Ishikawa (cell line): ENCODE results near the gene HOXC9.

Experiments
- CEBPB ChIP-seq: IDR thresholded peaks from 2 replicates; pipeline ENCODE4 v1.6.1; 2012
- CREB1 ChIP-seq: IDR thresholded peaks from 2 replicates; pipeline ENCODE4 v1.6.1; 2012; ENCODE audit warnings: low read depth
- EGR1 ChIP-seq: IDR thresholded peaks from 2 replicates; pipeline ENCODE4 v1.6.1; 2012
- EP300 ChIP-seq: IDR thresholded peaks from 2 replicates; pipeline ENCODE4 v1.6.1; 2012; ENCODE audit warnings: borderline replicate concordance
- FOXM1 ChIP-seq: IDR thresholded peaks from 2 replicates; pipeline ENCODE4 v1.6.1; 2012; ENCODE audit warnings: low read depth, borderline replicate concordance
- NFIC ChIP-seq: IDR thresholded peaks from 2 replicates; pipeline ENCODE4 v1.6.1; 2012
- RAD21 ChIP-seq: IDR thresholded peaks from 2 replicates; pipeline ENCODE4 v1.6.1; 2012; ENCODE audit warnings: low read depth
- TAF1 ChIP-seq: IDR thresholded peaks from 2 replicates; pipeline ENCODE4 v1.6.1; 2012; ENCODE audit warnings: low read depth, mild to moderate bottlenecking
- TCF12 ChIP-seq: IDR thresholded peaks from 2 replicates; pipeline ENCODE4 v1.6.1; 2012; ENCODE audit warnings: low read depth
- TEAD4 ChIP-seq: IDR thresholded peaks from 2 replicates; pipeline ENCODE4 v1.6.1; 2012
- YY1 ChIP-seq: IDR thresholded peaks from 2 replicates; pipeline ENCODE4 v1.6.1; 2012; ENCODE audit warnings: low read depth
- ZBTB7A ChIP-seq: IDR thresholded peaks from 2 replicates; pipeline ENCODE4 v1.6.1; 2012; ENCODE audit warnings: low read depth
- TF ChIP-seq, protein P1 (sequence below): IDR thresholded peaks from 2 replicates; pipeline ENCODE4 v1.6.1; 2012
- TF ChIP-seq, protein P2 (sequence below): IDR thresholded peaks from 2 replicates; pipeline ENCODE4 v1.6.1; 2012
- TF ChIP-seq, protein P3 (sequence below): IDR thresholded peaks from 2 replicates; pipeline ENCODE4 v1.6.1; 2012; ENCODE audit warnings: low read depth, mild to moderate bottlenecking

Gene HOXC9

DNA sequence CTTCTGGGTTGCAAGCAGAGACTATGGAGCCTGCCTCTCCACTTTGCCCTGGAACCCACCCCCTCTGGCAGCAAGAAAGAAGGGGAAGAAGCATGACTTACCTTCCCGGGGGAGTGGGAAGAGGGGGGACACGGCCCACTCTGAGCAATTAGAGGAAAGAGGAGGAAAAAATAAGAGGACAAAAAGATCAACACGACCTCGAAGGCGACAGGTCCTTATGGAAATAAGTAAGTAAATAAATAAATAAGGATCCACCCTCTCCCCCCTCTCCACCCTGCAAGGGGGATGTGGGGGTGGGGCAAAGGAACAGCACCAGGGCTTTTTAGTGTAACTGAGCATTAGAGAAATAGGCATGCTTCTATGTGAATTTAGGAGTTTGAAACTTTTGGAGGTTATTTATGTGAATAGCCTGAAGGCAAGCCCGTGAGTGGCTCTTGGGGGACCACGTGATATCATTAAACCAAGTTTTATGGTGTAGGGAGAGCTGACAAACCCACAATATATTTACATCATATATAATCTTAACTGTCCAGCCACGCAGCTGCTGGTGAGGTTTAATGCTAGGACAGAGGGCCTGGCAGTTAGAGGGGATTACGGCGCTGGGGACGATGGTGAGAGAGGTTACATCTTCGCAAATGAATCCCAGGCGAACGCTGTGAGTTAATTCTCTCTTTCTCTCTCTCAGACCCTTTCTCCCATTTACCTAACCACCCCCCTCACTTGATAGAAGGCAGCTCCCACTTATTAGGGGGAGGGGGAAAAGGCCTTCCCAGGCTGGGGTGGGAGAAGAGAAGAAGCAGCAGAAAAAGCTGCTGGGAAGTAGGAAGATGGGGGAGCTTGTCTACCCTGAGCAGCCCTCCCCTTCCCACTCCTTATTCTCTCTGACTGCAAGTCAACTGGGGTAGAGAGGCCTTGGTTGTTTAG, 37.7 kb downstream of the HOXC9 start:
- TF ChIP-seq CEBPB: no peak
- no peak for TF ChIP-seq TEAD4
- TF ChIP-seq, protein P1, sequence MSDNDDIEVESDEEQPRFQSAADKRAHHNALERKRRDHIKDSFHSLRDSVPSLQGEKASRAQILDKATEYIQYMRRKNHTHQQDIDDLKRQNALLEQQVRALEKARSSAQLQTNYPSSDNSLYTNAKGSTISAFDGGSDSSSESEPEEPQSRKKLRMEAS: no peak
- TF ChIP-seq TAF1: no peak
- no peak for TF ChIP-seq EGR1
- TF ChIP-seq, protein P2, sequence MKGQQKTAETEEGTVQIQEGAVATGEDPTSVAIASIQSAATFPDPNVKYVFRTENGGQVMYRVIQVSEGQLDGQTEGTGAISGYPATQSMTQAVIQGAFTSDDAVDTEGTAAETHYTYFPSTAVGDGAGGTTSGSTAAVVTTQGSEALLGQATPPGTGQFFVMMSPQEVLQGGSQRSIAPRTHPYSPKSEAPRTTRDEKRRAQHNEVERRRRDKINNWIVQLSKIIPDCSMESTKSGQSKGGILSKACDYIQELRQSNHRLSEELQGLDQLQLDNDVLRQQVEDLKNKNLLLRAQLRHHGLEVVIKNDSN: no peak
- no peak for TF ChIP-seq ZBTB7A
- TF ChIP-seq EP300: no peak
- TF ChIP-seq NFIC: no peak
- no peak for TF ChIP-seq CREB1
- no peak for TF ChIP-seq RAD21

DNA sequence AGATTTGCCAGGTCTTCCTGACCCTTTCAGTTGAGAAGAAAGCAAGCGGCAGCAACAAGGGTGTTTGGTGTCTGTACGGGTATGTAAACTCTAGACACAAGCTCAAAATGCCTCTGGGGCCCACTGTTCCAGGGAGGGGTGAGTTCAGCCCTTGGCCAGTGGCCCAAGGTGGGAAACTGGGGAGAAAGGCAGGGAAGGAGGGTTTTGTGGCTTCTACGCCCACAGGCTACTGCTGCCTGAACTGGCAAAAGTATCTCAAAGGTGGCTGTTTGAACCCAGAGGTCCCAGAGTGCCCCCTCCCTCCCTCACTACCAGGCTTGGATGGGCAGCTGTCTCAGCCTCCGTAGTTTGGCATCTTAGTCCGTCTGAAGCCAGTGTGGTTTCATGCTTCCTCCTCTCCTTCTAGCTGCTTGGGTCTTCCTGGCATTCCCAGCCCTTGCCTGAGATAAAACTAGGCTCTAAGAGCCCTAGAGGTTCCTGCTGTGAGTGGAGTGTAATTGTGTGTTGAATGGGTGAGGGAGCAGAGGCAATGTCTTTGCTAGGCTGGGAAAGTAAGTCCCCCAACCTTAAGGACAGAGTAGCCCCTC, 38.4 kb downstream of the HOXC9 start:
- TF ChIP-seq TAF1 (no peak), FOXM1 (no peak), CREB1 (no peak), NFIC (no peak), EP300 (no peak), TEAD4 (no peak), TCF12 (no peak), YY1 (no peak), ZBTB7A (no peak), CEBPB (no peak), RAD21 (no peak), EGR1 (no peak)
- TF ChIP-seq, protein P3, sequence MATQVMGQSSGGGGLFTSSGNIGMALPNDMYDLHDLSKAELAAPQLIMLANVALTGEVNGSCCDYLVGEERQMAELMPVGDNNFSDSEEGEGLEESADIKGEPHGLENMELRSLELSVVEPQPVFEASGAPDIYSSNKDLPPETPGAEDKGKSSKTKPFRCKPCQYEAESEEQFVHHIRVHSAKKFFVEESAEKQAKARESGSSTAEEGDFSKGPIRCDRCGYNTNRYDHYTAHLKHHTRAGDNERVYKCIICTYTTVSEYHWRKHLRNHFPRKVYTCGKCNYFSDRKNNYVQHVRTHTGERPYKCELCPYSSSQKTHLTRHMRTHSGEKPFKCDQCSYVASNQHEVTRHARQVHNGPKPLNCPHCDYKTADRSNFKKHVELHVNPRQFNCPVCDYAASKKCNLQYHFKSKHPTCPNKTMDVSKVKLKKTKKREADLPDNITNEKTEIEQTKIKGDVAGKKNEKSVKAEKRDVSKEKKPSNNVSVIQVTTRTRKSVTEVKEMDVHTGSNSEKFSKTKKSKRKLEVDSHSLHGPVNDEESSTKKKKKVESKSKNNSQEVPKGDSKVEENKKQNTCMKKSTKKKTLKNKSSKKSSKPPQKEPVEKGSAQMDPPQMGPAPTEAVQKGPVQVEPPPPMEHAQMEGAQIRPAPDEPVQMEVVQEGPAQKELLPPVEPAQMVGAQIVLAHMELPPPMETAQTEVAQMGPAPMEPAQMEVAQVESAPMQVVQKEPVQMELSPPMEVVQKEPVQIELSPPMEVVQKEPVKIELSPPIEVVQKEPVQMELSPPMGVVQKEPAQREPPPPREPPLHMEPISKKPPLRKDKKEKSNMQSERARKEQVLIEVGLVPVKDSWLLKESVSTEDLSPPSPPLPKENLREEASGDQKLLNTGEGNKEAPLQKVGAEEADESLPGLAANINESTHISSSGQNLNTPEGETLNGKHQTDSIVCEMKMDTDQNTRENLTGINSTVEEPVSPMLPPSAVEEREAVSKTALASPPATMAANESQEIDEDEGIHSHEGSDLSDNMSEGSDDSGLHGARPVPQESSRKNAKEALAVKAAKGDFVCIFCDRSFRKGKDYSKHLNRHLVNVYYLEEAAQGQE: no peak
- TF ChIP-seq, protein P1: no peak

DNA sequence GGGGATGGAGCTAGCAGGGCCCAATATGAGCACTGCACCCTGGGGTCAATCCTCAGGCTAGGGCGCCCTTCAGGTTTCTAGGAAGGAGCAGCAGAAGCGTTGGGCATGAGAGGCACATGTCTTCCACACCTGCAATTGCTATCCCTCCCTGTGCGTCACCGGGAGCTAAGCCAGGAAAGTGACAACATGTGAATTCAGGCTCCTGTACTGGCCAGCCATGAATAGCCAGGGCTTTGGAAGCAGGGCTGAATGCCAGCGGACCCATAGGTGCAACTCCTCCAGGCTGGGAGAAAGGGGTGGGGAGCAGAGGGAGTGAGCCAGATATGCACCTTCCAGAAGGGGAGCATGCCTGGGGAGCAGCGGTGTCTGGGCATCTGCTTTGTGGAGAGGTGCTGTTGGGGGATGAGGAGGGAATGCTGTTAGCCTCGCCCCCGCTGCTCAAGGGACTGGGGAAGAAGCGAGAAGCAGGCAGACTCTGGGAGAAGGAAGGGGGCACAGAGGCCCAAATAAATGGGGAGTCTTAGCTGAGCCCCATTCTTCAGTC, 39.0 kb downstream of the HOXC9 start:
- TF ChIP-seq, protein P1: peak; percentile 51
- TF ChIP-seq, protein P3: no peak

DNA sequence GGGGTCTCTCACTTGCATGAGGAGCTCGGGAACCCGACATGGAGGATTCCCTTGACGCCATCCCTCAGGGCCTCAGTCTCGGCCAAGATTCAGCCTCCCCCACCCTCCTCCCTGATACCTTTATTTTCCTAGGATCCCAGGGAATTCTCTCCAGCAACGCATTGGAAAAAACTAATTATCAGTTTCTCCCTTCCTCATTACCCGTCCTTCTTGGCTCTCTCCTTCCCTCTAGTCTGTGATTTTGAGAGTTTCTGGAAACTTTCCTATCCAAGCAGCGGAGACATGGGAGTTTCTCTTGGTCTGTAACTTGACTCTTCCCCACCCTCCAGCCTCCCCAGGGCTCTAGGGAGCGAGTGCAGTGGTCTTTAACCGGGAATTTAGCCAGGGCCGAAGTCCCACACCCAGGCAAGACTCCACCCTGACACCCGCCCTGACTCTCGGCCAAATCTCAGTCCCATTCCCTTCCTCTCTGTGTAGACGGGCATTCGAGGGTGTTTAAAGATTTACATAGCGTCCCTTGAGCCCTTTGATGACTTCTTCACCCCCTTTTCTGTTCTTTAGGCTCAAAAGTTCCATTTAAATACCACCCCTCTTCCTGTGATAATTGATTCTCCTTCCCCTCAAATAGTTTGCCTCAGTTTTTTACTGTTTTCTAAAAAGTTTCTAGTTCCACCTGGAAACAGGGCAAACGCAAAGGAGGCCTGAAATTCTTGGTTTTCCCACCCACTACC, 39.6 kb downstream of the HOXC9 start:
- TF ChIP-seq TCF12: no peak
- no peak for TF ChIP-seq NFIC
- TF ChIP-seq, protein P3: no peak
- no peak for TF ChIP-seq RAD21
- no peak for TF ChIP-seq EGR1
- TF ChIP-seq CREB1: no peak
- no peak for TF ChIP-seq TAF1
- no peak for TF ChIP-seq YY1
- no peak for TF ChIP-seq EP300
- TF ChIP-seq, protein P1: no peak
- no peak for TF ChIP-seq ZBTB7A
- TF ChIP-seq FOXM1: no peak
- no peak for TF ChIP-seq TEAD4
- TF ChIP-seq, protein P2: no peak
- TF ChIP-seq CEBPB: no peak
